Measurements from ENCODE around the gene MOB2.

Gene MOB2

GRCh38 chr11:1433977-1434640, 52.5 kb downstream of the MOB2 start:
- H3K27me3 ChIP-seq (ENCODE audit: insufficient read depth, low read length, poor library complexity, severe bottlenecking) = no peaks in the 10 kb centered on the region
- no peaks in the 10 kb centered on the region for H3K4me1 ChIP-seq (ENCODE audit: insufficient read depth, low read length, poor library complexity, severe bottlenecking)
- no peak overlapping the region for H3K4me3 ChIP-seq (ENCODE audit: low read length, poor library complexity, severe bottlenecking)
- no peaks in the 10 kb centered on the region for H3K9me2 ChIP-seq (replicated peaks; ENCODE audit: low read depth, low read length)
- no peaks in the 10 kb centered on the region for H3K36me3 ChIP-seq (ENCODE audit: insufficient read depth, low read length)
- no peaks in the 10 kb centered on the region for H3F3A ChIP-seq (ENCODE audit: low read depth)
- no peak overlapping the region for H2AFZ ChIP-seq (ENCODE audit: low read length)
- TF ChIP-seq EZH2phosphoT487 (IDR thresholded peaks at IDR 0.05; ENCODE audit: borderline replicate concordance) = no peak
- TF ChIP-seq CTCF (conservative IDR thresholded peaks at IDR 0.05; ENCODE audit: low read length) = no peak
- no peak overlapping the region for H3K4me2 ChIP-seq (ENCODE audit: low read depth, low read length, poor library complexity, severe bottlenecking)
- no peaks in the 10 kb centered on the region for H3K9me3 ChIP-seq (ENCODE audit: insufficient read depth, low read depth, low read length)
- H3K79me2 ChIP-seq (ENCODE audit: insufficient read depth, low read length) = no peaks in the 10 kb centered on the region
- no peak overlapping the region for H3K9ac ChIP-seq (ENCODE audit: low read depth, low read length, poor library complexity, severe bottlenecking)
- H4K20me1 ChIP-seq (ENCODE audit: insufficient read depth, low read length, poor library complexity, severe bottlenecking) = no peaks in the 10 kb centered on the region

GRCh38 chr11:1433568-1433967, 53.0 kb downstream of the MOB2 start:
- Histone ChIP-seq H3K79me2 (ENCODE audit: insufficient read depth, low read length) (no peaks in the 10 kb centered on the region), H3K27me3 (ENCODE audit: insufficient read depth, low read length, poor library complexity, severe bottlenecking) (no peaks in the 10 kb centered on the region), H3K36me3 (ENCODE audit: insufficient read depth, low read length) (no peaks in the 10 kb centered on the region), H3K4me1 (ENCODE audit: insufficient read depth, low read length, poor library complexity, severe bottlenecking) (no peaks in the 10 kb centered on the region), H3K9ac (ENCODE audit: low read depth, low read length, poor library complexity, severe bottlenecking) (no peak overlapping the region), H3K4me3 (ENCODE audit: low read length, poor library complexity, severe bottlenecking) (no peak overlapping the region), H3K9me2 (replicated peaks; ENCODE audit: low read depth, low read length) (no peaks in the 10 kb centered on the region), H3K4me2 (ENCODE audit: low read depth, low read length, poor library complexity, severe bottlenecking) (no peak overlapping the region), H3K9me3 (ENCODE audit: insufficient read depth, low read depth, low read length) (no peaks in the 10 kb centered on the region; the same call in 1 of the 2 replicates), H3F3A (ENCODE audit: low read depth) (no peaks in the 10 kb centered on the region), H4K20me1 (ENCODE audit: insufficient read depth, low read length, poor library complexity, severe bottlenecking) (no peaks in the 10 kb centered on the region), H2AFZ (ENCODE audit: low read length) (no peak overlapping the region)
- no peak for TF ChIP-seq CTCF (conservative IDR thresholded peaks at IDR 0.05; ENCODE audit: low read length)
- TF ChIP-seq EZH2phosphoT487 (IDR thresholded peaks at IDR 0.05; ENCODE audit: borderline replicate concordance) = no peak

GRCh38 chr11:1428762-1429316, 57.7 kb downstream of the MOB2 start:
- H3F3A ChIP-seq (ENCODE audit: low read depth) = no peaks in the 10 kb centered on the region
- no peaks in the 10 kb centered on the region for H3K36me3 ChIP-seq (ENCODE audit: insufficient read depth, low read length)
- H3K4me1 ChIP-seq (ENCODE audit: insufficient read depth, low read length, poor library complexity, severe bottlenecking) = no peaks in the 10 kb centered on the region
- no peak overlapping the region for H2AFZ ChIP-seq (ENCODE audit: low read length)
- H3K9me3 ChIP-seq (ENCODE audit: insufficient read depth, low read depth, low read length) = peaks cover 10% of the 10 kb centered on the region; the same call in 1 of the 2 replicates
- H3K4me2 ChIP-seq (ENCODE audit: low read depth, low read length, poor library complexity, severe bottlenecking) = no peak overlapping the region
- no peaks in the 10 kb centered on the region for H3K27me3 ChIP-seq (ENCODE audit: insufficient read depth, low read length, poor library complexity, severe bottlenecking)
- no peak overlapping the region for H3K9ac ChIP-seq (ENCODE audit: low read depth, low read length, poor library complexity, severe bottlenecking)
- no peaks in the 10 kb centered on the region for H4K20me1 ChIP-seq (ENCODE audit: insufficient read depth, low read length, poor library complexity, severe bottlenecking)
- no peak overlapping the region for H3K4me3 ChIP-seq (ENCODE audit: low read length, poor library complexity, severe bottlenecking)
- TF ChIP-seq EZH2phosphoT487 (IDR thresholded peaks at IDR 0.05; ENCODE audit: borderline replicate concordance) (no peak), CTCF (conservative IDR thresholded peaks at IDR 0.05; ENCODE audit: low read length) (no peak)
- H3K9me2 ChIP-seq (replicated peaks; ENCODE audit: low read depth, low read length) = no peaks in the 10 kb centered on the region
- no peaks in the 10 kb centered on the region for H3K79me2 ChIP-seq (ENCODE audit: insufficient read depth, low read length)
